ENCODE measurements around the gene C9orf50. TPM values are rescaled to one million over a fixed set of nuclear protein-coding genes. Genes with fewer than 3 reads are reported as not detected.
"Not testable (repeated sequence)": the region's sequence is repeated elsewhere in the genome, so short reads cannot be mapped to it uniquely, and the experiment has no call there.

C9orf50 gene
- total RNA-seq, 2 donors from 2014 or later, result not detected

DNA sequence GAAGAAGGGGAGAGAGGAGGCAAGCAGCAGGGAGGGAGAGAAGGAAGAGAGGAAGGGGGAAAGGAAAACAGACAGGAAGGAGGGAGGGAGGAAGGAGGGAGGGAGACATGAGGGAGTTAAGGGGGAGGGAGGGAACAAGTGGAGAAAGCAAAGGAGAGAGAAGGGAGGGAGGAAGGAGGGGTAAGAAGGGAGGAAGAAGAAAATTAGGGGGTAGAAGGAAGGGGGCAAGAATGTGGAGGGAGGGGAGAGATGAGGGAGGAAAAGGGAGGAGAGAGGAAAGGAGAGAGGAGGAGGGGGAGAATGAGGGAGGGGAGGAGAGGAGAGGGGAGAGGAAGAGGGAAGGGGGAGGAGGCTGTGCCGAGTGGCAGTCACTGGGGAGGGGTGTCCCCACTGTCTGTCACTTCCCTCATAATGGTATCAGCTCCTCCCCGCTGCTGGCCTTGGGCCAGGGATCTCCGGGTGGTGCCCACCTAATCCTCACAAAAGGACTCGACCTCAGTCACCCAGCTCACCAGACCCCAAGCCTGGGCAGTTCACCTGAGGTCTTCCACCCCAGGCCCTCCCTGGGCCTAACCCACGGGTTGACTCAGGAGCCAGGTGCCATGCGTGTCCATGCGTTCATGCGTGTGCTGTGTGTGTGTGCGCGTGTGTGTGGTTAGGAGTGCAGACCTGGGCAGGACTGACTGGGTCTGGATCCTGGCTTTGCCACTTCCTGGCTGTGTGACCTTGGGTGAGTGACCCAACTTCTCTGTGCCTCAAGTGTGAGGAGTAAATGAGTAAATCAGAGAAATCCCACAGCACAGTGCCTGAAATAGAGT lies 18.1 kb downstream of the C9orf50 start:
- no peak overlapping the region for H3K4me3 Mint-ChIP-seq
- H3K36me3 Mint-ChIP-seq (ENCODE audit: low read depth), result no peaks in the 10 kb centered on the region
- no peaks in the 10 kb centered on the region for H3K9me3 Mint-ChIP-seq
- peak overlapping the region; percentile 33 for H3K27ac Mint-ChIP-seq
- ATAC-seq (replicated peaks), result peak; percentile 72
- peaks cover 15% of the 10 kb centered on the region for H3K4me1 Mint-ChIP-seq
- H3K27me3 Mint-ChIP-seq, result no peaks in the 10 kb centered on the region

DNA sequence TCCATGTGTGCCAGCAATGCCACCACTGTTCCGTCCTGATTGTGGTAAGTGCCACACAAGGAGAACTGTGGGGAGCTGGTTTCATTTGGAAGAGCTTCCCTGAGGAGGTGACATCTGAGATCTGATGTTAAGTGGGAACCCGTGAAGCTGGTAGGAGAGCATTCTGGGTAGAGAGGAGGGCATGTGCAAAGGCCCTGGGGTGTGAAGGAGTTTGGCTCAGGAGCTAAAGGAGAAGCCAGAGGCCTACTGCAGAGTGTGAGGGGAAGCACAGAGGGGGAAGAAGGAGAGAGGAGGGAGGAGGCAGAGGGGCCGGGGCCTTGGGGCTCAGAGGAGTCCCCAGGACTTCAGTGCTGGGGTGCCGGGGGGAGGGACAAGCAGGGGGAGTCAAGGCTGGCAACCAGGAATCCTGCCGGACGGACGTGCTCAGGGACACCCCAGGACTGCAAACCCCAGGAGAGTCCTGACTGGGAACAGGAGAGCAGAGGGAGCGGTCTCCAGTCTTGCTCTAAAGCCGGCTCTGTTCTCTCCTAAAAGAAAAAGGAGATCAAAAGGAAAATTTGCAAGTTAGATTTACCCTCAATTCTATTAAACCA lies 19.7 kb downstream of the C9orf50 start:
- no peak overlapping the region for H3K4me3 Mint-ChIP-seq
- H3K9me3 Mint-ChIP-seq, result no peaks in the 10 kb centered on the region
- no peaks in the 10 kb centered on the region for H3K27me3 Mint-ChIP-seq
- peaks cover 11% of the 10 kb centered on the region for H3K4me1 Mint-ChIP-seq
- no peak for ATAC-seq (replicated peaks)
- no peak overlapping the region for H3K27ac Mint-ChIP-seq
- no peaks in the 10 kb centered on the region for H3K36me3 Mint-ChIP-seq (ENCODE audit: low read depth)

DNA sequence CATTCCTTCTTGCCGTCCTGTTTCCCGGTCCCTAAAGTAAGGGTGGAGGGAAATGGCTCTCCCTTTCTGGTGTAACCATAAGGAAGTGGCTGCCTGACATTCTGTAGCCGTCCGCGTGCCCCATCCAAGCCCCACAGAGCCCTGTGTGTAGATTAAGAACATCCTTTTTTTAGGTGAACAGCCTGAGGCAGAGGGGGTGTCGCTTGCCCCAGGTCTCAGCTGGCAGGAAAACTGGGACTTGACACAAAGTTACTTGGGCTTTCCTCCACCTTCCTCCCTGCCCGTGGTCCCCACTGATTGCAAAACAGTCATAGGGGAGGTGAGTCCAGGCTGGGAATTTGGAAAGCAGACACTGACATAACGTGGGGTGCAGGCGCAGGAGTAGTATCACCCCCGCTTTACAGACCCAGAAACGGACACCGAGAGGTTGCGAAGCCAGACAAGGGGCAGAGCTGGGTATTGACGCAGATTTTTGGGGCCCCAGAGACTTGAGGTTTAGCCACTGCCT lies 22.8 kb downstream of the C9orf50 start:
- no peak for ATAC-seq (replicated peaks)
- Mint-ChIP-seq H3K4me1 (peaks cover 12% of the 10 kb centered on the region), H3K27me3 (no peaks in the 10 kb centered on the region), H3K36me3 (ENCODE audit: low read depth) (no peaks in the 10 kb centered on the region), H3K4me3 (peak overlapping the region; percentile 73), H3K9me3 (no peaks in the 10 kb centered on the region), H3K27ac (peak overlapping the region; percentile 74)

DNA sequence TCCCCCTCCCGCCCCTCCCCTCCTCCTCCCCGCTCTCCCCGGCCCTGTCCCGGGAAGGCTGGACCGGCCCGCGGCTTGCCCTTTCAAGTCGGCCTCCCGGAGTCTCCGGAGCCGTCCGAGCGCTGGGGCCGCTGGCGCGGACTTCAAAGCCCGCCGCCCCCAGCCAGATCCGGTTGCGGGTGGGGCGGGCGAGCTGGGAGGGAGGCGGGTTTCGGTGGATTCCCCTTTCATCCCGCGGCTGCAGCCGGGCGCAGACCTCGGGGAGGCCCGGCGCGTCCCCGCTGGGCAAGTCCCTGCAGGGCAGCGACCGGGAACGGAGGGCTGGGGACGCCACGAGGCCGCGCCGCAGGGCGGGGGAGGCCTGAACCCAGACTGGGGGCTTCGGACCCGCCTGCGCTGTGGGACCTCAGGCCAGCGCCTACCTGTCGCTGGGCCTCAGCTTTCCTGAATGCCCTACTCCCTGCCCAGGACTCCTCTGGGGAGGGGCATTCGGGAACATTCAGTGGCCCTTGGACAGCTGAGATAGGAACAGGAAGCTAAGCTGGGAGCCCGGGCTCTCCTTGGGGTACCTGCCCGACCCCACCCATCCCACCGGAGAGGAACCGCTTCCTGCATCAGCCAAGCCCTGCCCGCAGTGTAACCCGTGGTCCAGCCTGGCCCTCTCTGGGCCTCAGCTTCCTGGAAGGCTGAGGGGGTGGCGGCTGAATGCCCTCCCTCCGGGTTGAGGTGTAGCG lies 23.4 kb downstream of the C9orf50 start:
- Mint-ChIP-seq H3K9me3 (no peaks in the 10 kb centered on the region), H3K27me3 (no peaks in the 10 kb centered on the region), H3K4me3 (peak overlapping the region; percentile 73), H3K36me3 (ENCODE audit: low read depth) (no peaks in the 10 kb centered on the region), H3K4me1 (peaks cover 12% of the 10 kb centered on the region), H3K27ac (peak overlapping the region; percentile 74)
- ATAC-seq (replicated peaks), result peak; percentile 81

DNA sequence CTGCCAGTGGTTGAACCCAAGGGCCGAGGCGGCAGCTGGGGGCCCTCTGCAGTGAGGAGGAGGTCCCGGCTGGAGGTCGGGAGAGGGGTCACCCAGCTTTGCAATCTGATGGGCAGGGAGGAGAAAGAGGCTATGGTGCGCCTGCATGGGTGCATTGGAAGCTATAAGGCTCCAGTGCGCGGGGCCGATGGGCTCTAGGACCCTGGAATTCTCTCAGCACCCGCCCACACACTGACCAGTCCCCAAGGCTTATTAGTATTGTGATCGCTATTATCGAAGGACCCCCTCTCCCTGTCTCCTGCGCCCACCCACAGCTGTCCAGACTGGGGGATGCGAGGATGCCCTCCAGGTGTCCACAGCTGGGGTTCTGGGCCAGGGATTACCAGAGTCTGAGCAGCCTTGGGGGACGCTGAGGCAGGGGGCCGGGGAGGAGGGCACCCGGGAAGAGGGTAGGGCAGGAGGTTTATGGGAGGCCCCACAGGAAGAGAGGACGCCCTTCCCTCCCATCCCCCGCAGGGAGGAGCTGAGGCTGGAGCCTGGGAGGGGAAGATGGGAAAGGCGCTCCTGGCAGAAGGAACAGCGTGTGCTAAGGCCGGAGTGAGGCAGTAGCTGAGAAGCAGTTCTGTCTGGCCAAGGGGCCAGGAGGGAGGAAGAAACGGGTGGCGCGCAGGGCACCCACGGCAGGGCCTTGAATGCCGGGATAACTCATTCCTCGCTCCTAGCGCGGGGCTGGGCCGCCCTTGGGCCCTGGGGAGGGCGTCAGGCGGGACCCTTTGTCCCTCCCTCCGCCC lies 24.2 kb downstream of the C9orf50 start:
- peaks cover 12% of the 10 kb centered on the region for H3K4me1 Mint-ChIP-seq
- ATAC-seq (replicated peaks), result peak; percentile 29
- no peaks in the 10 kb centered on the region for H3K27me3 Mint-ChIP-seq
- peak overlapping the region; percentile 9 for H3K4me3 Mint-ChIP-seq
- no peaks in the 10 kb centered on the region for H3K36me3 Mint-ChIP-seq (ENCODE audit: low read depth)
- no peaks in the 10 kb centered on the region for H3K9me3 Mint-ChIP-seq
- H3K27ac Mint-ChIP-seq, result no peak overlapping the region

DNA sequence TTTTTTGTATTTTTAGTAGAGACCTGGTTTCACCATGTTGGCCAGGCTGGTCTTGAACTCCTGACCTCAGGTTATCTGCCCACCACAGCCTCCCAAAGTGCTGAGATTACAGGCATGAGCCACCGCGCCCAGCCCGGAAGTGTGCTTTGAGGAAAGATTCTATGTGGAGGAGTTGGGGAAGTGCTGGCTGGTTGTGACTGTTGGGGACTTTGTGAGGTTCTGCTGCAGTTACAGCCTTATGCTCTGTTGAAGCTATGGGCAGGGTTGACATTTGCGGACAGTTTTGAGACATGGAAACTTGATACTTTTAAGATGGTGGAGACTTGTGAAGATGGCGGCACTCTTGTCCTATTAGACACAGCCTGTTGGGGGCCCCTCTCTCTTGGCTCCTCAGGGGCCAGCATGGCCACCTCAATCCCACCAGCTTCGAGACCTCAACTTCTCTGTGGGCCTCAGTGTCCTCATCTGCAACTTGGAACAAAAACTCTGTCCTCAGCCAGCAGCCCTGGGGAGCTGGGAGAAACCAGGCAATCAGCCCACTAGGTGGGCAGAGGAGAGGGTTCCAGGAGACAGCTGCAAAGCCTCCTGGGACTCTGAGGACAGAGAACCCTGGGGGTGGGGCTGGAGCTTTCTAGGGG lies 24.9 kb downstream of the C9orf50 start:
- Mint-ChIP-seq H3K27ac (peak overlapping the region; percentile 15), H3K9me3 (no peaks in the 10 kb centered on the region), H3K4me3 (peak overlapping the region; percentile 9), H3K4me1 (peaks cover 12% of the 10 kb centered on the region), H3K36me3 (ENCODE audit: low read depth) (no peaks in the 10 kb centered on the region), H3K27me3 (no peaks in the 10 kb centered on the region)
- ATAC-seq (replicated peaks), result no peak

DNA sequence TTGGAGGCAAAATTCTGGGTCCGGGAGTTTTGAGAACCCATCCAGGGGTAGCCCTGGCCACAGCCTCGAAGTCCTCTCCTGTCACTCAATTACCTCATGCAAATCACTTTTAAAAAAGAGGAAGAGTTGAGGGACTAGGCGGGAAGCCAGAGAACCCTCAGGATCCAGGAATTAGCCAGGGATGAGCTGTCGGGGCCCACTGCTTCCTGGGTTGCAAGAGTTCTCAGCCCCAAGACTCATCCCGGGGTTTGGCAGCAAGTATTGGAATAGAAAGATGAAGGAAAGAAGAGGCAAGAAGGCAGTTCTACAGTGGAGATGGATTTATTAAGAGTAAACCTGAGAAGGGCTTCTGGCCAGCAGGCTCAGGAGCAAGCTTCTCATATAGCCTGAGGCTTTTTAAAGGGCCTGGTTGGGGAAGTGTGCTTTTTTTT lies 25.6 kb downstream of the C9orf50 start:
- H3K9me3 Mint-ChIP-seq, result no peaks in the 10 kb centered on the region
- no peak overlapping the region for H3K27ac Mint-ChIP-seq
- peak overlapping the region; percentile 9 for H3K4me3 Mint-ChIP-seq
- H3K36me3 Mint-ChIP-seq (ENCODE audit: low read depth), result no peaks in the 10 kb centered on the region
- no peaks in the 10 kb centered on the region for H3K27me3 Mint-ChIP-seq
- peaks cover 12% of the 10 kb centered on the region for H3K4me1 Mint-ChIP-seq
- ATAC-seq (replicated peaks), result no peak

DNA sequence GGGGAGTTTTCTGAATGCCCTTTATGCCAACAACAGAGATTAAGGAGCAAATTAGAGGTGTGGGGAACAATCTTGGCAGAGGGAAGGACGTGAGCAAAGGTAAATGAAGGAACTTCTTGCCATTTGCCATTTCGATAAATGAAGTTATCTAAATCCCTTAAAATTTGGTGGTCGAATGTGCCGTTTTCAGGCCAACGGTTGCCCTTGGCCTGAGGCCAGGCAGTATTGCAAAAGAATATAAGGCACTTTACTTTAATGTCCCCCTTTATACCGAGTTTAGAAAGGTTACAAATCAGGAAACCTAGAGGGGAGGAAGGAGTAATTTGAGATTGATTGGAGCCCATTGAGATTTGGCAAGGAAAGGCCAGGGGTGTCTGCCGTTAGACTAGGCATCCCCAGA lies 26.3 kb downstream of the C9orf50 start:
- Mint-ChIP-seq H3K9me3 (no peaks in the 10 kb centered on the region), H3K36me3 (ENCODE audit: low read depth) (no peaks in the 10 kb centered on the region), H3K4me1 (peaks cover 16% of the 10 kb centered on the region), H3K4me3 (no peak overlapping the region), H3K27ac (no peak overlapping the region), H3K27me3 (peaks cover 4% of the 10 kb centered on the region)
- ATAC-seq (replicated peaks), result no peak

DNA sequence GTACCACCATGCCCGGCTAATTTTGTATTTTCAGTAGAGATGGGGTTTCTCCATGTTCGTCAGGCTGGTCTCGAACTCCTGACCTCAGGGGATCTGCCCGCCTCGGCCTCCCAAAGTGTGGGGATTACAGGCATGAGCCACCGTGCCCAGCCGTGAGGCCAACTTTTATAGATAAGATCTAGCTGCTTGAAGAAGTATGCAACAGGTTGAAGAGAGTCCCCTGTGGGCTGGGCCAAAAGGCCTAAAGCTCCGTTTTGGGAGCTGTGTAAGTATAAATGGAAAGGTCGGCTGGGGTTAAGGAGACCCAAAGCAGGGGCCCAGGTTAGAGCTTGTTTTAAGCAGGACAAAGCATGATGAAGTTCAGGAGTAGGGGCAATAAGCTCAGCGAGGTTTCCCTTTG lies 28.1 kb downstream of the C9orf50 start:
- peaks cover 10% of the 10 kb centered on the region for H3K4me1 Mint-ChIP-seq
- not testable (repeated sequence) for H3K9me3 Mint-ChIP-seq; ATAC-seq (replicated peaks); H3K36me3 Mint-ChIP-seq (ENCODE audit: low read depth); H3K27me3 Mint-ChIP-seq; H3K27ac Mint-ChIP-seq; H3K4me3 Mint-ChIP-seq

DNA sequence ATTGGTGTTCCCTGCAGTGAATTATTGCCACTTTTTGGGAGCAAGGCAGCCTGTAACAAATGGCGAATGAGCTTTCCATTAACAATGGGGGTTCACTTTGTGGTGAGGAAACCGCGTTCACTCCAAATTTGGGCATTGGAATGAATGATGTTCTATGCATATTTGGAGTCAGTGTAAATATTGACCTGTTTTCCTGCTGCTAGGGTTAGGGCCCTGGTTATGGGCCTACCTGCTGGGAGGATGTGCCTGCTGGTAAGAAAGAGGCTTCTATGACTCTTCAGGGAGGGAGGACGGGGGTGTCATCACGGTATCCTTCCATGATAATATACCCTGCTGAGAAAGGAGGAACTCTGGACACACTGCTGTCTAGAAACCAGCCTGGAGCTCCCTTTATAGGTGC lies 29.0 kb downstream of the C9orf50 start:
- no peak for ATAC-seq (replicated peaks)
- H3K36me3 Mint-ChIP-seq (ENCODE audit: low read depth), result no peaks in the 10 kb centered on the region
- peaks cover 4% of the 10 kb centered on the region for H3K27me3 Mint-ChIP-seq

DNA sequence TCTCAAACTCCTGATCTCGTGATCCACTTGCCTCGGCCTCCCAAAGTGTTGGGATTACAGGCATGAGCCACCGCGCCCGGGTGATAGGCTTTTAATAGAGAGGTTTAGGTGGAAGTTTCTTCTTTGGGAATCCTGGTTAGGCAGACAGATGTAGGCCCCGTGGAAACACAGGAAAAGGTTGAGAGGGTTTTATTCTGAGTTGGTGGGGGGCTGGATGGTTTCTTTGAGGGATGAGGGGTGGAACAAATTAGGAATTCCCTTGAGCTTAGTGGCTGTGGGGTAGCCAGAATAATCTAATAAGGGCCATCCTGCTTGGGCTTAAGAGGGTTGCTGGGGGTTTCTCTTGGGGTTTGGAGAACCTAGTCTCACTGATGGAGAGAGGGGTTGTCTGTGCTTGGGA lies 30.4 kb downstream of the C9orf50 start:
- ATAC-seq (replicated peaks), result no peak
- H3K4me3 Mint-ChIP-seq, result no peak overlapping the region
- H3K27me3 Mint-ChIP-seq, result peaks cover 4% of the 10 kb centered on the region
- no peaks in the 10 kb centered on the region for H3K9me3 Mint-ChIP-seq
- H3K36me3 Mint-ChIP-seq (ENCODE audit: low read depth), result no peaks in the 10 kb centered on the region
- H3K27ac Mint-ChIP-seq, result no peak overlapping the region
- peaks cover 15% of the 10 kb centered on the region for H3K4me1 Mint-ChIP-seq

More for the DNA sequence above, 29.0 kb downstream of the C9orf50 start:
- H3K4me1 Mint-ChIP-seq, result peaks cover 10% of the 10 kb centered on the region
- H3K27ac Mint-ChIP-seq, result no peak overlapping the region
- no peaks in the 10 kb centered on the region for H3K9me3 Mint-ChIP-seq
- no peak overlapping the region for H3K4me3 Mint-ChIP-seq

DNA sequence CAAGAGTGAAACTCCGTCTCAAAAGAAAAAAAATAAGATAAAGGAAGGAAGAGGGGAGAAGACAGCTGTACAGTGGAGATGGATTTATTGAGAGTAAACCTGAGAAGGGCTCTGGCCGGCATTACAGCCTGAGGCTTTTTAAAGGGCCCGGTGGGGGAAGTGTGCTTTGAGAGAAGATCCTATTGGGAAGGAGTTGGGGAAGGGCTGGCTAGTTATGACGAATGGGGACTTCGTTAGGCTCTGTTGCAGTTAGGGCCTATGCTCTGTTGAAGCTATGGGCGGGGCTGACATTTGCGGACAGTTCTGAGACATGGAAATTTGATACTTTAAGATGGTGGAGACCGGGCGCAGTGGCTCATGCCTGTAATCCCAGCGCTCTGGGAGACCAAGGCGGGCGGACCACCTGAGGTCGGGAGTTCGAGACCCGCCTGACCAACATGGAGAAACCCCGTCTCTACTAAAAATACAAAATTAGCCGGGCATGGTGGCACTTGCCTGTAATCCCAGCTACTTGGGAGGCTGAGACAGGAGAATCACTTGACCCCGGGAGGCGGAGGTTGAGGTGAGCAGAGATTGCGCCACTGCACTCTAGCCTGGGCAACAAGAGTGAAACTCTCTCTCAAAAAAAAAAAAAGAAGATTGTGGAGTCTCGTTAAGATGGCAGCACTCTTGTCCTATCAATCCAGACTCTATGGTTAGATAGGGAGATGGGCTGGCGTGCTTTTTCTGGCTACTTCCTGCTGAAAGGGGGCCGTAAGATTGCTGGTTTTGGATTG lies 33.2 kb downstream of the C9orf50 start:
- H3K9me3 Mint-ChIP-seq, result peaks cover 4% of the 10 kb centered on the region
- ATAC-seq (replicated peaks), result no peak
- H3K27ac Mint-ChIP-seq, result peak overlapping the region; percentile 24
- peaks cover 28% of the 10 kb centered on the region for H3K4me1 Mint-ChIP-seq
- H3K4me3 Mint-ChIP-seq, result no peak overlapping the region
- no peaks in the 10 kb centered on the region for H3K36me3 Mint-ChIP-seq (ENCODE audit: low read depth)
- peaks cover 4% of the 10 kb centered on the region for H3K27me3 Mint-ChIP-seq

DNA sequence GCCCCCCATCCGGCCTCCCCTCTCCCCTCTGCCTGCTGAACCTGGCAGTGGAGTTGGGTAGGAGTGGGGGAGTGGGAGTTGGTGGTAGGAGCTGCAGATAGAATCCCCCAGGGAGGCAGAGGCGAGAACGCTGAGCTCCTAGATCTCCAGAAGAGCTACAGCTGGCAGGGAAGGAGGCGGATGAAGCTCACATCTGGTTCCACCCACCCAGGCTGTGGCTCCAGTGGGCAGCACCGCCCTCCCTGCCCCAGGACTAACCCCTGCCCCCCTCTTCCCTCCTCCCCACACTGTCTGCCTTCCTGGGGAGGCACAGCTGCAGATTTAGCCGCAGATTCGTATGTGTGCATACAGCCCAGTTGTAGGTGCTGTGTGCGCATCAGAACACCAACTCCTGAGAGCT lies 34.2 kb downstream of the C9orf50 start:
- H3K36me3 Mint-ChIP-seq (ENCODE audit: low read depth), result no peaks in the 10 kb centered on the region
- H3K27me3 Mint-ChIP-seq, result peaks cover 4% of the 10 kb centered on the region
- H3K9me3 Mint-ChIP-seq, result peaks cover 4% of the 10 kb centered on the region
- ATAC-seq (replicated peaks), result no peak
- H3K4me3 Mint-ChIP-seq, result no peak overlapping the region
- H3K4me1 Mint-ChIP-seq, result peaks cover 38% of the 10 kb centered on the region
- peak overlapping the region; percentile 23 for H3K27ac Mint-ChIP-seq

All from activated T-helper 17 cell treated with anti-CD3 and anti-CD28 coated beads, Interleukin-2, amount 50 U/mL, for 72 hours (primary cell).